ENCODE measurements around the gene ANKRD11. TPM values are rescaled to one million over a fixed set of nuclear protein-coding genes. Genes with fewer than 3 reads are reported as not detected.

The ANKRD11 gene
- total RNA-seq, 1 experiment from 2014 or later: 266 TPM

DNA sequence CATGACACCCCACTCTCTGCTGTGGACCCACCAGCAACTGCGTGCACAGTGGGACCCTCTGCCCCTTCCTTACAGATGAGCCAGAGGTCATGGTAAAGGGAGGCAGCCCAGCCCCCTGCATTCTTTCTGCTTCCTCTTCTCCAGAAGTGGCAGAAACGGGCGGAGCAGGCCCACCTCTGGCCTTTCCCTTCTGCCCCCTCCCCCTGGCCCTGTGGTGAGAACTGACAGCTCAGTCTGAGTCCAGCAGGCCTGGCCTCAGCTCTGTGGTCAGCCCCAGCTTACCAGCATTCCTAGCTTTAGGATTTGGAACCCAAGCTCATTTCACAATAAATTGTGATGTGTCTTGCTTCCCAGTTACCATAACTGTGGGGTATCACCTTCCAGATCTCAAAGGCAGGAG lies 4.8 kb upstream of the ANKRD11 start:
- ATAC-seq: no peak
- peaks cover 13% of the 10 kb centered on the region; the same call in 1 of the 2 replicates for H3K79me2 ChIP-seq (ENCODE audit: insufficient read depth, low read length)
- H3K4me1 ChIP-seq (ENCODE audit: control insufficient read depth in 1 of 2, insufficient read depth in 2 of 2, low read length in 2 of 2): peaks cover 9 to 35% of the 10 kb centered on the region in 2 experiments
- ChIA-PET POLR2A (interaction anchor here (1.3 to 1.6 kb wide), 2 partner anchors 11 to 64 kb away, joined by 4 to 5 read pairs; no protein-coding TSS in a partner anchor), RAD21 (ENCODE audit: low non-redundant PET in 1 of 2, low total read pairs in 2 of 2, uncharacterized antibody in 2 of 2, unreplicated experiment in 2 of 2) (no interaction called here), CTCF (interaction anchor here (0.7 kb wide), 1 partner anchor 248 kb away, joined by 3 read pairs; no protein-coding TSS in a partner anchor)
- H3K9me2 ChIP-seq (ENCODE audit: insufficient read depth): no peaks in the 10 kb centered on the region
- DNase-seq (ENCODE audit: low read depth, low spot score): no peak
- H4K20me1 ChIP-seq (ENCODE audit: insufficient read depth): no peaks in the 10 kb centered on the region
- no peak overlapping the region for H3K27ac ChIP-seq (ENCODE audit: low read depth, low read length)
- TF ChIP-seq, protein P1, sequence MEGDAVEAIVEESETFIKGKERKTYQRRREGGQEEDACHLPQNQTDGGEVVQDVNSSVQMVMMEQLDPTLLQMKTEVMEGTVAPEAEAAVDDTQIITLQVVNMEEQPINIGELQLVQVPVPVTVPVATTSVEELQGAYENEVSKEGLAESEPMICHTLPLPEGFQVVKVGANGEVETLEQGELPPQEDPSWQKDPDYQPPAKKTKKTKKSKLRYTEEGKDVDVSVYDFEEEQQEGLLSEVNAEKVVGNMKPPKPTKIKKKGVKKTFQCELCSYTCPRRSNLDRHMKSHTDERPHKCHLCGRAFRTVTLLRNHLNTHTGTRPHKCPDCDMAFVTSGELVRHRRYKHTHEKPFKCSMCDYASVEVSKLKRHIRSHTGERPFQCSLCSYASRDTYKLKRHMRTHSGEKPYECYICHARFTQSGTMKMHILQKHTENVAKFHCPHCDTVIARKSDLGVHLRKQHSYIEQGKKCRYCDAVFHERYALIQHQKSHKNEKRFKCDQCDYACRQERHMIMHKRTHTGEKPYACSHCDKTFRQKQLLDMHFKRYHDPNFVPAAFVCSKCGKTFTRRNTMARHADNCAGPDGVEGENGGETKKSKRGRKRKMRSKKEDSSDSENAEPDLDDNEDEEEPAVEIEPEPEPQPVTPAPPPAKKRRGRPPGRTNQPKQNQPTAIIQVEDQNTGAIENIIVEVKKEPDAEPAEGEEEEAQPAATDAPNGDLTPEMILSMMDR (IDR thresholded peaks at IDR 0.05 in 2 of 3, conservative IDR thresholded peaks at IDR 0.05 in 1 of 3; ENCODE audit: borderline replicate concordance in 1 of 3, insufficient read depth in 1 of 3, low read depth in 2 of 3, low read length in 2 of 3): 0 out of 6 replicates have a peak, but pooled peaks of 1 of the 3 experiments have one; percentile 17
- TF ChIP-seq POLR2AphosphoS5 (IDR thresholded peaks at IDR 0.05; ENCODE audit: low read depth, low read length): no peak
- BruUV-seq (replicated peaks): no TSS peak
- no peaks in the 10 kb centered on the region for H3K9me3 ChIP-seq (ENCODE audit: control insufficient read depth in 1 of 2, insufficient read depth in 1 of 2, low read depth in 1 of 2, low read length in 2 of 2)
- intact Hi-C loops (cut with micrococcal nuclease): no loop called here
- no peak overlapping the region for H2AFZ ChIP-seq (ENCODE audit: low read depth, low read length, poor library complexity, severe bottlenecking)
- no peaks in the 10 kb centered on the region for H3K36me3 ChIP-seq (ENCODE audit: control insufficient read depth in 1 of 2, insufficient read depth in 2 of 2, low read length in 2 of 2)
- peak overlapping the region; percentile 9; the same call in 1 of the 2 replicates for H3K4me2 ChIP-seq (ENCODE audit: low read length)
- H3K9ac ChIP-seq (ENCODE audit: low read length): no peak overlapping the region; the same call in 1 of the 2 replicates
- no peaks in the 10 kb centered on the region for H3K27me3 ChIP-seq (ENCODE audit: insufficient read depth, low read length)
- H3K4me3 ChIP-seq (replicated peaks in 1 of 2; ENCODE audit: low read depth in 1 of 2, low read length in 2 of 2): no peak overlapping the region

DNA sequence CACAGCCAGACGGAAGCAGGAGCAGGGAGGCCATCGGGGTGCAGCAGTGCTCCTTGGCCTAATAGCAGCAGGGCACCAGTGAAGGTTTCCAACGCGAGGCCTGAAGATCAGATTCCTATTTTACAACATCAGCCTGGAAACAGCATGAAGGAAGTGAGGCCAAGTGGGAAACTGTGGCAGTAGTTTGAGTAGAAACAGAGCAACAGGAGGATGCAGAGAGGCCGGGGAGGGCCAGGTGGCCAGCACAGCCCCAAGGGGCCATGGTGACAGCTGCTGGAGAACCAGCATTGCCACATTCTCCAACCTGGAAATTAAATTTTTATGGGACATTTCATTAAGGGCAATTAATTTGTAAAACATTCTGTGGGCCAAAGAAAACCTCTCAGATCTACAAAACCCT lies 3.4 kb upstream of the ANKRD11 start:
- ChIA-PET POLR2A (no interaction called here), RAD21 (ENCODE audit: low non-redundant PET in 1 of 2, low total read pairs in 2 of 2, uncharacterized antibody in 2 of 2, unreplicated experiment in 2 of 2) (no interaction called here)
- TF ChIP-seq POLR2A (IDR thresholded peaks at IDR 0.05; ENCODE audit: borderline replicate concordance, extremely low read depth, insufficient read depth, insufficient read length) (no peak), JUND (IDR thresholded peaks at IDR 0.05) (no peak), CBX3 (IDR thresholded peaks at IDR 0.05; ENCODE audit: low read depth) (no peak), TCF7L2 (IDR thresholded peaks at IDR 0.05; ENCODE audit: borderline replicate concordance, extremely low read depth, insufficient read depth, insufficient read length) (no peak), EZH2phosphoT487 (IDR thresholded peaks at IDR 0.05; ENCODE audit: borderline replicate concordance) (no peak), ELF1 (IDR thresholded peaks at IDR 0.05; ENCODE audit: borderline replicate concordance, low read depth) (no peak), EZH2 (IDR thresholded peaks at IDR 0.05) (no peak)
- TF ChIP-seq, protein P2, sequence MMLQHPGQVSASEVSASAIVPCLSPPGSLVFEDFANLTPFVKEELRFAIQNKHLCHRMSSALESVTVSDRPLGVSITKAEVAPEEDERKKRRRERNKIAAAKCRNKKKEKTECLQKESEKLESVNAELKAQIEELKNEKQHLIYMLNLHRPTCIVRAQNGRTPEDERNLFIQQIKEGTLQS (IDR thresholded peaks at IDR 0.05): no peak
- TF ChIP-seq, protein P3, sequence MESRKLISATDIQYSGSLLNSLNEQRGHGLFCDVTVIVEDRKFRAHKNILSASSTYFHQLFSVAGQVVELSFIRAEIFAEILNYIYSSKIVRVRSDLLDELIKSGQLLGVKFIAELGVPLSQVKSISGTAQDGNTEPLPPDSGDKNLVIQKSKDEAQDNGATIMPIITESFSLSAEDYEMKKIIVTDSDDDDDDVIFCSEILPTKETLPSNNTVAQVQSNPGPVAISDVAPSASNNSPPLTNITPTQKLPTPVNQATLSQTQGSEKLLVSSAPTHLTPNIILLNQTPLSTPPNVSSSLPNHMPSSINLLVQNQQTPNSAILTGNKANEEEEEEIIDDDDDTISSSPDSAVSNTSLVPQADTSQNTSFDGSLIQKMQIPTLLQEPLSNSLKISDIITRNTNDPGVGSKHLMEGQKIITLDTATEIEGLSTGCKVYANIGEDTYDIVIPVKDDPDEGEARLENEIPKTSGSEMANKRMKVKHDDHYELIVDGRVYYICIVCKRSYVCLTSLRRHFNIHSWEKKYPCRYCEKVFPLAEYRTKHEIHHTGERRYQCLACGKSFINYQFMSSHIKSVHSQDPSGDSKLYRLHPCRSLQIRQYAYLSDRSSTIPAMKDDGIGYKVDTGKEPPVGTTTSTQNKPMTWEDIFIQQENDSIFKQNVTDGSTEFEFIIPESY (IDR thresholded peaks at IDR 0.05; ENCODE audit: extremely low read depth, insufficient replicate concordance, low read length): no peak

More for the DNA sequence above, 3.4 kb upstream of the ANKRD11 start:
- Histone ChIP-seq H3K36me3 (ENCODE audit: control insufficient read depth in 1 of 2, insufficient read depth in 2 of 2, low read length in 2 of 2) (no peaks in the 10 kb centered on the region), H3K4me1 (ENCODE audit: control insufficient read depth in 1 of 2, insufficient read depth in 2 of 2, low read length in 2 of 2) (peaks cover 9 to 38% of the 10 kb centered on the region in 2 experiments), H3K4me3 (replicated peaks in 1 of 2; ENCODE audit: low read depth in 1 of 2, low read length in 2 of 2) (no peak overlapping the region), H3K9ac (ENCODE audit: low read length) (no peak overlapping the region), H3K9me2 (ENCODE audit: insufficient read depth) (no peaks in the 10 kb centered on the region), H3K4me2 (ENCODE audit: low read length) (no peak overlapping the region), H3K27ac (ENCODE audit: low read depth, low read length) (no peak overlapping the region), H3K9me3 (ENCODE audit: control insufficient read depth in 1 of 2, insufficient read depth in 1 of 2, low read depth in 1 of 2, low read length in 2 of 2) (no peaks in the 10 kb centered on the region), H3K79me2 (ENCODE audit: insufficient read depth, low read length) (peaks cover 23% of the 10 kb centered on the region), H2AFZ (ENCODE audit: low read depth, low read length, poor library complexity, severe bottlenecking) (no peak overlapping the region), H4K20me1 (ENCODE audit: insufficient read depth) (peaks cover 3% of the 10 kb centered on the region; the same call in 1 of the 2 replicates), H3K27me3 (ENCODE audit: insufficient read depth, low read length) (no peaks in the 10 kb centered on the region)
- no peak for ATAC-seq
- CTCF ChIA-PET: no interaction called here
- BruUV-seq (replicated peaks): no TSS peak
- DNase-seq (ENCODE audit: low read depth, low spot score): no peak
- intact Hi-C loops (cut with micrococcal nuclease): loop anchor here (5.0 kb wide), 1 partner anchor 64 kb away; no protein-coding TSS in a partner anchor

All from HCT116 (cell line).